Measurements from ENCODE around the gene SAMD10.

SAMD10 gene

GRCh38 chr20:64001607-64002011 lies 22.2 kb upstream of the SAMD10 start:
- H3K4me3 ChIP-seq (ENCODE audit: low read depth, low read length) = no peak overlapping the region
- CTCF ChIA-PET = interaction anchor here (1.2 kb wide), 1 partner anchor 10 kb away, joined by 4 read pairs; no protein-coding TSS in a partner anchor
- DNase-seq (ENCODE audit: low read depth, low spot score) = no peak
- no peak for TF ChIP-seq CTCF (IDR thresholded peaks at IDR 0.05; ENCODE audit: insufficient read depth, low read length, missing control alignments)
- POLR2A ChIA-PET = interaction anchor here (0.6 kb wide), 1 partner anchor 27 kb away, joined by 3 read pairs; no protein-coding TSS in a partner anchor

GRCh38 chr20:64000906-64001305 lies 21.5 kb upstream of the SAMD10 start:
- ChIA-PET CTCF (interaction anchor here (1.2 kb wide), 1 partner anchor 9 kb away, joined by 4 read pairs; no protein-coding TSS in a partner anchor), POLR2A (interaction anchor here (0.8 kb wide), 1 partner anchor 13 kb away, joined by 3 read pairs; no protein-coding TSS in a partner anchor)
- no peak for TF ChIP-seq CTCF (IDR thresholded peaks at IDR 0.05; ENCODE audit: insufficient read depth, low read length, missing control alignments)
- no peak overlapping the region for H3K4me3 ChIP-seq (ENCODE audit: low read depth, low read length)
- no peak for DNase-seq (ENCODE audit: low read depth, low spot score)

GRCh38 chr20:63982937-63983336 lies 3.5 kb upstream of the SAMD10 start:
- no peak overlapping the region for H3K4me3 ChIP-seq (ENCODE audit: low read depth, low read length)
- ChIA-PET POLR2A (no interaction called here), CTCF (interaction anchor here (1.3 to 4.7 kb wide), 5 partner anchors 9 to 138 kb away, joined by 3 to 25 read pairs (median 3); partner anchors contain the start of gene TCEA2)
- TF ChIP-seq CTCF (IDR thresholded peaks at IDR 0.05; ENCODE audit: insufficient read depth, low read length, missing control alignments) = no peak
- no peak for DNase-seq (ENCODE audit: low read depth, low spot score)

DNA sequence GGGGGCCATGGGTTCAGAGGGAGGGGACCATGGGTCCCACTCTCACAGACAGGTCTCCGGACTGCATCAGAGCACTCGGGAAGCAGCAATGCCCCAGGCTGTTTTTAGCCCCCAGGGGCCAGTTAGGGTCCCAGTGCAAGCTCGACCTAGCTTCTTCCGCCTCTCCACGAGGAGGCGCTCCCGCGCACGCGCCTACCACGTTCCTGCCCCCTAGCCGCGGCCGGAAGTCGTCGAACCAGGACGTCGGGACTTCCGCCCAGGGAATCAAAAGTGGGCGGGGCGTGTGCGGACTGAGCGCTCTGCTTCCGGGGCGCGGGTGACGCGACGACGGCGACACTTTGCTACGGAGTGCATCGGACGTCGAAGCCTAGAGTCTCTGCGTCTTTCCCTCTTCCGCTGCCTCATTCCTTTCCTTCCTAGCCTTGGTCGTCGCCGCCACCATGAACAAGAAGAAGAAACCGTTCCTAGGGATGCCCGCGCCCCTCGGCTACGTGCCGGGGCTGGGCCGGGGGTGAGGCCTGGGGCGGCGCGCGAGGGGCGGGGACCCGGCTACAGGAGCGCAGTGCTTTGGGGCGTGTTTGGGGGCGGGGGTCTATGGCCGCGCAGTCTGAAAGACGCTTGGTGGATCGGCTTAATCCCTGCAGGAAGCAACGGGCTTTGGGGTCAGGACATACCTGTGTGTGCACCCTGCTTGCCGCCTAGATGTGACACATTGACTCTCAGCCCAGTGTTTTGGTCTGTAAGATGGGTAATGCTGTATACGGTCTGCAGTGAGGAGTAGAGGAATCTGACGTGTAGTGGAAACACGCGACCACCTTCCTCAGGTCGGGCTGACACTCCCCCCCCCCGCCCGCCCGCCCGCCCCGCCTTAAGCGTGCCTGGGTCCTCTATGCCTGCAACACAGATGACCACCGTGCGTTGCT lies 1.6 kb upstream of the SAMD10 start, which contains the start of gene PRPF6:
TSS of gene PRPF6 (plus strand) at position 327 of the 923 bp plus-strand sequence. CDS start at position 441, 114 bp downstream.
- DNase-seq (ENCODE audit: low read depth, low spot score) = peak; percentile 44
- CTCF ChIA-PET = interaction anchor here (0.6 to 4.7 kb wide), 41 partner anchors 7 to 443 kb away, joined by 3 to 28 read pairs (median 4); partner anchors contain the start of genes PTK6, TCEA2, TPD52L2 and UCKL1
- TF ChIP-seq CTCF (IDR thresholded peaks at IDR 0.05; ENCODE audit: insufficient read depth, low read length, missing control alignments) = peak; percentile 97
- POLR2A ChIA-PET = interaction anchor here (0.7 to 1.0 kb wide), 4 partner anchors 13 to 322 kb away, joined by 3 to 6 read pairs (median 3); partner anchors contain the start of gene TPD52L2
- peak within 1 kb of the TSS; percentile 99 for H3K4me3 ChIP-seq (ENCODE audit: low read depth, low read length)

DNA sequence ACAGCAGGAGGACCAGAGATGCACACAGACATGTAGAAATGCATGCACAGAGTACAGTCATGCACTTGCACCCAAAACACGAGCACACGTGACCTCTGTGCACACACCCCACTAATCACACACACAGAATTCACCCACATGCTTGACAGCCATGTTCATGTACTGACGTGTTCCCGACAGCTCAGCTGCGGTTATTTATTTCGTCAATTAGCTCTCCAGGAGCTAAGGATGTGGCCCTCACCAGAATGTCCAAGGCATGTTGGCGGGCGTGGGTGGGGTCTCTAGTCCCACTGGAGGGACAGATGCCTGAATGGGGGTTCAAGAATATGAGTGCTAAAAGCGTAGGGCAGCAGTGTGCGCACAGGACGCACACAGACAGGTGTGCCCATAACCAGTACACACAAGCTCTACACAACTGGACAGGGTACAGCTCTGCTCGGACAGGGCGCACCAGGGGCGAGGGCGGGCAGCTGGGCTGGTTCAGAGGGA lies 919 bp upstream of the SAMD10 start:
- peak overlapping the region; percentile 99 for H3K4me3 ChIP-seq (ENCODE audit: low read depth, low read length)
- ChIA-PET CTCF (interaction anchor here (0.6 to 3.6 kb wide), 41 partner anchors 8 to 484 kb away, joined by 3 to 28 read pairs (median 4); partner anchors contain the start of genes PTK6, TCEA2, TPD52L2 and UCKL1), POLR2A (interaction anchor here (0.7 to 1.0 kb wide), 4 partner anchors 12 to 322 kb away, joined by 3 to 6 read pairs (median 3); partner anchors contain the start of gene TPD52L2)
- TF ChIP-seq CTCF (IDR thresholded peaks at IDR 0.05; ENCODE audit: insufficient read depth, low read length, missing control alignments) = no peak
- no peak for DNase-seq (ENCODE audit: low read depth, low spot score)
